Neutrophil (primary cell): ENCODE results near the gene SUSD2.
A peak's percentile ranks its signal among the peaks of the same experiment; 100 is the strongest.

ENCODE experiments used
- H3K27ac ChIP-seq: fragments of 200-600 bp; sonication (generic); 2 replicates; pipeline ENCODE4 v1.5.1; 2016; ENCODE audit warnings: mild to moderate bottlenecking, moderate library complexity
- H3K27me3 ChIP-seq: fragments of 200-600 bp; sonication (generic); 2 replicates; pipeline ENCODE4 v1.6.0; 2016; ENCODE audit warnings: mild to moderate bottlenecking
- H3K36me3 ChIP-seq: fragments of 200-600 bp; sonication (generic); 2 replicates; pipeline ENCODE4 v1.5.1; 2017
- H3K4me1 ChIP-seq, 2 experiments: fragments of 200-600 bp in 1 of 2; sonication (generic) in 1 of 2; 1 replicate in 1 of 2; 2 replicates in 1 of 2; pipeline versions ENCODE4 v1.5.1 to v1.6.1; 2013 to 2016; ENCODE audit warnings: low read depth in 1 of 2, low read length in 1 of 2, mild to moderate bottlenecking in 1 of 2, moderate library complexity in 1 of 2; ENCODE audit not compliant: control insufficient read depth in 1 of 2, insufficient read depth in 1 of 2
- H3K4me3 ChIP-seq, 2 experiments: fragments of 200-600 bp in 1 of 2; sonication (generic) in 1 of 2; 1 replicate in 1 of 2; 2 replicates in 1 of 2; pipeline ENCODE4 v1.5.1; 2013 to 2016; ENCODE audit warnings: low read depth in 1 of 2, low read length in 1 of 2, mild to moderate bottlenecking in 1 of 2, moderate library complexity in 1 of 2
- H3K9me3 ChIP-seq: fragments of 200-600 bp; sonication (generic); 2 replicates; pipeline ENCODE4 v1.5.1; 2016
- TF ChIP-seq, protein P1 (sequence below): fragments of 200-600 bp; sonication (generic); IDR thresholded peaks from 2 replicates; pipeline ENCODE4 v1.5.1; 2016; ENCODE audit warnings: antibody characterized with exemption

Gene SUSD2

DNA sequence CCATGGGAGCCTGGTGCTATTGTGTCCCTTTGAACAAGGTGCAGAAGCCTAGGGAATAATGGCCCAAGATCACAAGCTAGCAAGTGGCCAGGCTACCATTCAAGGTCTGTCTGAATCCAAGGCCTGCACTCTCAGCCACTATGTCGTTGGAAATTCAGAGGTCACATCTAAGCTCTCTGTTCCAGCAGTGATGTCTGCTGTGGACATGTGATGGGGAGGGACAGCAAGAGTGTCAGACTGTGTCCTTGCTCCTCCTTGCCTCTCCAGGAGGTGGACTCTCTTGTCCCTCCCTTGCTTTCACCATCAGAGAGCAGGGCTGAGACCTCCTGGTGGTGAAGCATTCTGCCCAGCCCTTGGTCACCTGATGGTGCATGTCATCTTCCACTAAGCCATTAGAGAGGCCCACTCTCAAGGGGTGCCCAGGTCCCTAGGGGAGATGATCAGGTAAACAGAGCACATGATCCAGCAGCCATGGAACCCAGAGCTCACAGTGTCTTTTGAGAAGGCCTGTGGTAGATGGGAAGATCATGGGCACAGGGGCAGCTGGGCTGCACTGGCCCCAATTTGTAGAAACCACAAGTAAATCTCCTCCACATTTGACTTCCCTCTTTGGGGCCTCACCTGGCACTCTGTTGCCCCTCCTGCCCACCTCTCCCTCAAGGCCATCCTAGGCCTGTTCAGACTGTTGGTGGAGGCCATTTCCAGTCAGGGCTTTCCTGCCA is 37.1 kb upstream of the SUSD2 start:
- TF ChIP-seq, protein P1, sequence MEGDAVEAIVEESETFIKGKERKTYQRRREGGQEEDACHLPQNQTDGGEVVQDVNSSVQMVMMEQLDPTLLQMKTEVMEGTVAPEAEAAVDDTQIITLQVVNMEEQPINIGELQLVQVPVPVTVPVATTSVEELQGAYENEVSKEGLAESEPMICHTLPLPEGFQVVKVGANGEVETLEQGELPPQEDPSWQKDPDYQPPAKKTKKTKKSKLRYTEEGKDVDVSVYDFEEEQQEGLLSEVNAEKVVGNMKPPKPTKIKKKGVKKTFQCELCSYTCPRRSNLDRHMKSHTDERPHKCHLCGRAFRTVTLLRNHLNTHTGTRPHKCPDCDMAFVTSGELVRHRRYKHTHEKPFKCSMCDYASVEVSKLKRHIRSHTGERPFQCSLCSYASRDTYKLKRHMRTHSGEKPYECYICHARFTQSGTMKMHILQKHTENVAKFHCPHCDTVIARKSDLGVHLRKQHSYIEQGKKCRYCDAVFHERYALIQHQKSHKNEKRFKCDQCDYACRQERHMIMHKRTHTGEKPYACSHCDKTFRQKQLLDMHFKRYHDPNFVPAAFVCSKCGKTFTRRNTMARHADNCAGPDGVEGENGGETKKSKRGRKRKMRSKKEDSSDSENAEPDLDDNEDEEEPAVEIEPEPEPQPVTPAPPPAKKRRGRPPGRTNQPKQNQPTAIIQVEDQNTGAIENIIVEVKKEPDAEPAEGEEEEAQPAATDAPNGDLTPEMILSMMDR = no peak
- Histone ChIP-seq H3K27me3 (no peaks in the 10 kb centered on the region), H3K27ac (peak overlapping the region; percentile 88), H3K4me3 (peak overlapping the region in 1 of 2 experiments; percentile 11), H3K4me1 (peaks cover 79 to 90% of the 10 kb centered on the region in 2 experiments), H3K9me3 (no peaks in the 10 kb centered on the region), H3K36me3 (no peaks in the 10 kb centered on the region)

DNA sequence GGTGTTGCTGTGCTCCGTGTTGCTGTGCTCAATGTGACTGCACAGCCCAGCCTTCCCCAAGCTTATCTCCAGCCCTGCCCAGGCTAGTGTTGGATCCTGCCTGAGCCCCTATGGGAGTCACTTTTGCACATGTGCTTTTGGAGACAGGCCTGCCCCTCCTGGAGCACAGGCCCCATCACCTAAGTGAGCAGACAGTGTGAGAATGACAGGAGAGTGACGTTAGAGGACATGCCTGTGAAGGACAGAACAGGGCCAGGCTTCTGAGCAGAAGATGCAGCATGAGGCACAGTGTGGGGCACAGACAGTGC is 36.6 kb upstream of the SUSD2 start:
- TF ChIP-seq, protein P1 = no peak
- Histone ChIP-seq H3K36me3 (no peaks in the 10 kb centered on the region), H3K4me3 (no peak overlapping the region), H3K27me3 (no peaks in the 10 kb centered on the region), H3K27ac (peak overlapping the region; percentile 88), H3K4me1 (peaks cover 77 to 89% of the 10 kb centered on the region in 2 experiments), H3K9me3 (no peaks in the 10 kb centered on the region)

DNA sequence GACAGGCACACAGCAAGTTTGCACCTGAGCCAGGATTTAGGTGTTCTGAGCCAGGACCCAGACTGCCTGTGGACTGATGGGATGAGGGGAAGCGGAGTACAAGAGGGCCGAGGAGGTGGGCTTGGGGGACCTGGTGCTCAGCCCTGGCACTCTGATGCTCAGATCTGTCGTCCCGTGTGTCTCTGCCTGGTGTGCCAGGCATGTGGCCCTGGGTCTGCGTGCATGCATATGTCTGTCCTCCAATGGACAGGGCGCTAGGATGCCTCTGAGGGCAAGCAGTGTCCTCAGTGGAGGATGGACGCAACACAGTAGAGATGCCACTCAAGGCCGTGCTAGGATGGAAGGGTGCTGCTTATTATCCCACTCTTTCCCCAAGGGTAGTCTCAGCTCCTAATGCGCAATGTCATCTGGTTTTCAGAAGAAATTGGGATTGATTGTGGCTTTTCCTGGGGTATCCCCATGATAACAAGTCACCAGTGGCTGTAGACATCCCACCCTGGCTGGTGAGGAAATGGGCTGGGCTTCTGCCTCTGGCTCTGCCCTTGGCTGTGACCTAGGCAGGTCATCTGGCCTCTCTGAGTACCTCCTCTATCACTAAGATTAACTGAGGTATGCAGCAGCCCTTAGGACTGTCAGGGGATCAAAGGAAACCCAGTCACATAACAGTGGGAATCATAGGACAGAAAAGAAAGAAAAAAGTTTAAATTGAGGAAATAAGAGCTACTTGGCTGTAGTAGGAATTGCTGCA is 35.7 kb upstream of the SUSD2 start:
- H3K4me3 ChIP-seq = peak overlapping the region; percentile 39 to 42
- TF ChIP-seq, protein P1 = no peak
- peak overlapping the region; percentile 88 for H3K27ac ChIP-seq
- no peaks in the 10 kb centered on the region for H3K9me3 ChIP-seq
- peaks cover 68 to 80% of the 10 kb centered on the region in 2 experiments for H3K4me1 ChIP-seq
- H3K27me3 ChIP-seq = no peaks in the 10 kb centered on the region
- no peaks in the 10 kb centered on the region for H3K36me3 ChIP-seq

DNA sequence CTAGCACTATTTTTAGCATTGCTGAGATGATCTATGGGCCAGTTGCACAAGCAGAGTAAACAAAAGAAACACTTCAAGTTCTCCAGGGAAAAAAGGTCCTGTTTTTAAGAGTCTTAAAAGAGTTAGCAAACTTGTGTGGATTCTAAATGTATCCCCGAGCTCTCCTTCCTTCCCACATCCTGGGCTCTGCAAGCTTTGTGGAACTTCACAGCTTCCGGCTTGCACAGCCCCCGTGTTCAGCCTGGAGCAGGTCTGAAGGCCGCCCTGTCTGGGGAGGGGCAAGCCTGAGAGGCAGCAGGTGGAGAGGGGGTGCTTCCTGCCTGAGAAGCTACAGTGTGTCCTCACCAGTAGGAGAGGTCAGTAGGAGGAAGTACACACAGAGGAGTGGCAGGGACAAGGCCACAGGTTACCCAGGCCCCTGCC is 35.1 kb upstream of the SUSD2 start:
- H3K27ac ChIP-seq = peak overlapping the region; percentile 88
- peak overlapping the region; percentile 39 to 42 for H3K4me3 ChIP-seq
- H3K36me3 ChIP-seq = no peaks in the 10 kb centered on the region
- TF ChIP-seq, protein P1 = no peak
- H3K27me3 ChIP-seq = no peaks in the 10 kb centered on the region
- peaks cover 62 to 74% of the 10 kb centered on the region in 2 experiments for H3K4me1 ChIP-seq
- H3K9me3 ChIP-seq = no peaks in the 10 kb centered on the region

DNA sequence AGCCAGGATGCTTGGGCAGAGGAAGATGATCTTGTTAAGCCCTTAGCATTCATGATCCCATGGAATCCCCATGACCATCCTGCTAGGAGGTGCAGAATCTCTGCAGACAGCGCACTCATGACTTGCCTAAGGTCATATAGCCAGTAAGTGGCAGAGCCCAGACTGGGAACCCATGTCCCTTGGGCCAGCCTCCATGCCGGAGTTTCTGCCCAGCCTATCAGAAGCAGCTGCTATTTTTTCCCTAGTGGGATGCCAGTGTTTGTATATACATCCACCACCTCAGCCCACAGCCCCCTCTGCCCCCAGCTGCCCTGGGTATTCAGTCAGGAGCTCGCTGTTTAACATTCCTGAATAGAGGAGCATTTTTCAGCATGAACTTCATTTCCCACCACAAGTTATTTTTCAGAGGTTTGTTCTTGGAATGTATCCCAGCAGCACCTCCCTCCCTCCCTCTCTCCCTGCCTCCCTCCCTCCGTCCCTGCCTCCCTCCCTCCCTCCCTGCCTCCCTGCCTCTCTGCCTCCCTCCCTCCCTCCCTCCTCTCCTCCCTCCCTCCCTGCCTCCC is 34.4 kb upstream of the SUSD2 start:
- H3K4me3 ChIP-seq = peak overlapping the region; percentile 39 to 42
- no peaks in the 10 kb centered on the region for H3K27me3 ChIP-seq
- no peaks in the 10 kb centered on the region for H3K9me3 ChIP-seq
- H3K27ac ChIP-seq = peak overlapping the region; percentile 88
- TF ChIP-seq, protein P1 = no peak
- H3K4me1 ChIP-seq = peaks cover 55 to 67% of the 10 kb centered on the region in 2 experiments
- no peaks in the 10 kb centered on the region for H3K36me3 ChIP-seq
